ENCODE data around the gene TSTD1.

GRCh38 chr1:161068306-161069234 lies 29.8 kb upstream of the TSTD1 start:
- peak; percentile 55 for TF ChIP-seq GABPA (IDR thresholded peaks at IDR 0.05; ENCODE audit: low read depth)
- TF ChIP-seq CTCF (IDR thresholded peaks at IDR 0.05; ENCODE audit: insufficient read depth, low read length), result no peak
- peak; percentile 21 for TF ChIP-seq POLR2AphosphoS5 (IDR thresholded peaks at IDR 0.05; ENCODE audit: low read depth)
- TF ChIP-seq, protein P1, sequence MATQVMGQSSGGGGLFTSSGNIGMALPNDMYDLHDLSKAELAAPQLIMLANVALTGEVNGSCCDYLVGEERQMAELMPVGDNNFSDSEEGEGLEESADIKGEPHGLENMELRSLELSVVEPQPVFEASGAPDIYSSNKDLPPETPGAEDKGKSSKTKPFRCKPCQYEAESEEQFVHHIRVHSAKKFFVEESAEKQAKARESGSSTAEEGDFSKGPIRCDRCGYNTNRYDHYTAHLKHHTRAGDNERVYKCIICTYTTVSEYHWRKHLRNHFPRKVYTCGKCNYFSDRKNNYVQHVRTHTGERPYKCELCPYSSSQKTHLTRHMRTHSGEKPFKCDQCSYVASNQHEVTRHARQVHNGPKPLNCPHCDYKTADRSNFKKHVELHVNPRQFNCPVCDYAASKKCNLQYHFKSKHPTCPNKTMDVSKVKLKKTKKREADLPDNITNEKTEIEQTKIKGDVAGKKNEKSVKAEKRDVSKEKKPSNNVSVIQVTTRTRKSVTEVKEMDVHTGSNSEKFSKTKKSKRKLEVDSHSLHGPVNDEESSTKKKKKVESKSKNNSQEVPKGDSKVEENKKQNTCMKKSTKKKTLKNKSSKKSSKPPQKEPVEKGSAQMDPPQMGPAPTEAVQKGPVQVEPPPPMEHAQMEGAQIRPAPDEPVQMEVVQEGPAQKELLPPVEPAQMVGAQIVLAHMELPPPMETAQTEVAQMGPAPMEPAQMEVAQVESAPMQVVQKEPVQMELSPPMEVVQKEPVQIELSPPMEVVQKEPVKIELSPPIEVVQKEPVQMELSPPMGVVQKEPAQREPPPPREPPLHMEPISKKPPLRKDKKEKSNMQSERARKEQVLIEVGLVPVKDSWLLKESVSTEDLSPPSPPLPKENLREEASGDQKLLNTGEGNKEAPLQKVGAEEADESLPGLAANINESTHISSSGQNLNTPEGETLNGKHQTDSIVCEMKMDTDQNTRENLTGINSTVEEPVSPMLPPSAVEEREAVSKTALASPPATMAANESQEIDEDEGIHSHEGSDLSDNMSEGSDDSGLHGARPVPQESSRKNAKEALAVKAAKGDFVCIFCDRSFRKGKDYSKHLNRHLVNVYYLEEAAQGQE (IDR thresholded peaks at IDR 0.05; ENCODE audit: insufficient replicate concordance, low read depth), result no peak

All from HL-60 (cell line).